Putamen (tissue), 1 donor: ENCODE measurements around the gene ADAMTS13.
A peak's percentile ranks its signal among the peaks of the same experiment; 100 is the strongest.

ENCODE experiments used
- DNase-seq: peaks from one replicate; pipeline ENCODE4 v3.0.0-alpha.2; 2016; ENCODE audit warnings: low spot score

ADAMTS13 gene

DNA sequence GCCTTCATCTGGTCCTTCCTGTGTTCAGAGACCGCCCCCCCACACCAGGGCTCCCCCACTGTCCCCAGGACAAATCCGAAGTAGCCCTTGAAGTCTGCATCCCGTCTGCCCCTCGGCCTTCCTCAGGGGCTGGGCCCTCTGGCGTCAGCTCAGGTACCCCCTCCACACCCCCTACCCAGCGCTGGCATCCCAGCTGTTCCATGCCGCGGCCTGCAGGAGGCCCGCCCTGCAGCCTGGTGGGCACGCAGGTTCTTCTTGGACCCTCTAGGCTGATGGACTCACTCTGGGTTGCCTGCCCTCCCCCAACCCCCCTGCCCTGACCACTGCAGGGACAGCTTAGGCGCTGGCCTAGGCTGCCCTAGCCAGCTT, 50.1 kb downstream of the ADAMTS13 start:
- no peak for DNase-seq

DNA sequence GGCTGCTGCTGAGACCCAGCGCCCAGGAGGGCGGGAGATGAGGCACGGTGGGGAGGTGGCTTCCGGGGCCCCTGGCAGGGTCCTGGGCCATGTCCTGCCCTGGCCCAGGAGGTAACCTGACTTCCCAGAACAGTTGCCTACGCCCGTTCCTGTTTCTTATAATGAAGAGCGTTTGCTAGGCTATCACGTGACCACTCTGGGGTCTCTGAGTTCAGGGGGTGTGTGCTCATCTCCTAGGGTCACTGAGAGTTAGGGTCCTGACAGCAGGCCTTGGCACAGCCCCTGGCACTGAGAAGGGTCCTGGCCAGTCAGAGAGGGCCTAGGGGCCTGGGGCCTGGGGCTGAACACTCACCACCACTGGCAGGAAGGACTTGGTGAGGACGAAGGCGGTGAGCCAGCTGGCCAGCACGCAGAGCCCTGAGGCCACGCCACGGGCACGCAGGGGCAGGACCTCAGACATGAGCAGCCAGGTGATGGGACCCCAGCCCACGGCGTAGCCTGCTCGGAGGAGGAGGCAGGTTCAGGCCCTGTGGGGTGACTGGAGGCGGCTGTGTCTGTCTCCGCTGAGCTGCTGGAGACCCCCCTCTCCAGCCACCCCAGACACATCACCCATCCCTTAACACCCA, 50.7 kb downstream of the ADAMTS13 start:
- no peak for DNase-seq

DNA sequence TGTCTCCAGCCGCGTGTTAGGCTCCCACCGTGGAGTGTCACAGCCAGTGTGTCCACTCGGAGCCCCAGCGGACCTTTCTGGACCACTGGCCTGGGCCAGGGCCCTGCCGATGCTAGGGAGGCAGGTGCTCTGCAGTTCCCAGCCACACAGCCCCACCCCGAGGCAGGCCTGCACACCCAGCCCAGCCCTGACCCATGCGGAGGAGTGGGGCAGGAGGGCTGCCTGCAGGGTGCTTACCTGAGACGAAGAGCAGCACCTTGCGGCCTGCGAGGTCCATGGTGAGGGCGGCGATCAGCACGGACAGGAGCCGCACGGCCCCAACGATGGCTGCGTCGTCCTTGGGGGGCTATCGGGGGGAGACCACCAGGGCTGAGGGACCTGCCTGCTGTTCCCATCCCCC, 51.6 kb downstream of the ADAMTS13 start:
- DNase-seq = no peak

DNA sequence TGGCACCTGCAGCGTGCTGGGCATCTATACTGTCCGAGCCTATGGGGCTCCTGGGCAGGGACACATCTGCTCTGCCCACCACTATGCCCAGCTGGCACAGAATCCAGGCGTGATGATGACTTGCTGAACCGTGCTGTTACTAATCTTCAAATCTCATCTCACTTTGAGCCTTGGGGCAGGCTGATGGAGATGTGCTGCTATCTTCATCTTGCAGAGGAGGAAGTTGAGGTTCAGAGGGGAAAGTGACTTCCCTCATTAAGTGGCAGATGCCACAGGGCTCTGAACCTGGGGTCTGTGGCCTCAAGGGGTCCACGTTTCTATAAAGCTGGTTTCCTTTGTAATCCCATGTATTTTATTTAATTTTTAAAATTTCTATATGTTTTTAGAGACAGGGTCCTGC, 52.0 kb downstream of the ADAMTS13 start:
- no peak for DNase-seq

DNA sequence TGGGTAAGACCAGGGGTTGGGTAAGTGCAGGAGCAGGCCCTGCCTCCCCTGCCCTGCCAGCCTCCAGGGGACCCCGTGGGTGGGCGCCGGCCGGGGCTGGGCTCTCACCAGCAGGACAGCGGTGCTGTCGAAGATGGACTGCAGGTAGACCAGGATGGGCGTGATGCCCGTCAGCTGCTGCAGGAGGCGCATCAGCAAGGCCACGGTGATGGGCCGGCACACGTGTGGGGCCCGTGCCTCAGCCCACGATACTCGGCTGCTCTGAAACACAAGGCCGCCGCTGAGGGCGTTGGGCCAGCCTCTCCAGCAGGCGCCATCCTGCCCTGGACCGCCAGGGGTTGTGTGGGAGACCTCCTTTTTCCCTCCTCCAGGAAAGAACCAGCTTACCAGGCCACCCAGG, 52.7 kb downstream of the ADAMTS13 start:
- DNase-seq = no peak

DNA sequence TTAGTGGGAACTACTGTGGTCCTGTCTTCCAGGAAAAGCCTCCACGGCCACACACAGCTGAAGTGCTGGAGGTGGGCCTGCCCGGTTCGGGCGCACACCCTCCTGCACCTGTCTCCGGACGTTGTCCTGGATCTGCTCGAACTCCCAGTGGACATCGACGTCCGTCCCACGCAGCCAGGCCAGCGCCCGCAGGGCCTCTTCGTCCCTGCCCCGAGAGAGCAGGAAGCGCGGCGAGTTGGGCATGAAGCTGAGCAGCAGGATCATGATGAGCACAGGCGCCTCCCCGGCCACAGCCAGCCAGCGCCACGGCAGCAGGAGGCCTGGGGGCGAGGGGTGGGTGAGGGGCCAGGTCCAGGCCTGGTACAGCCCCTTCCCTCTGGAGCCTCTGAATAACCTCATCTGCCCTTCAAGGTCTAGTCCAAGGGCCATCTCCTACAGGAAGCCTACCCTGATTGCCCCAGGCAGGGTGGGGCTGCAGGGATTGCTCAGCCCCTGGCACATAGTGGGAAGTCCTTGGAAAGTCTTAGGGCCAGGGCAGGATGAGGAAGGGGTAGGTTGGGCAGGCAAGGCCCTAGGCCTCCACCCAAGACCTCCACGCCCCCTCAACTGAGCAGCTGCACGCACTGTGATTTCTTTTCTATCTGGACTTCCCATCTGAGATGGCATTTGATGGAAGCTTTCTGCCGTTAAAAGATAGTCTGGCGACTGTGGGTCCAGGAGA, 53.3 kb downstream of the ADAMTS13 start:
- no peak for DNase-seq

DNA sequence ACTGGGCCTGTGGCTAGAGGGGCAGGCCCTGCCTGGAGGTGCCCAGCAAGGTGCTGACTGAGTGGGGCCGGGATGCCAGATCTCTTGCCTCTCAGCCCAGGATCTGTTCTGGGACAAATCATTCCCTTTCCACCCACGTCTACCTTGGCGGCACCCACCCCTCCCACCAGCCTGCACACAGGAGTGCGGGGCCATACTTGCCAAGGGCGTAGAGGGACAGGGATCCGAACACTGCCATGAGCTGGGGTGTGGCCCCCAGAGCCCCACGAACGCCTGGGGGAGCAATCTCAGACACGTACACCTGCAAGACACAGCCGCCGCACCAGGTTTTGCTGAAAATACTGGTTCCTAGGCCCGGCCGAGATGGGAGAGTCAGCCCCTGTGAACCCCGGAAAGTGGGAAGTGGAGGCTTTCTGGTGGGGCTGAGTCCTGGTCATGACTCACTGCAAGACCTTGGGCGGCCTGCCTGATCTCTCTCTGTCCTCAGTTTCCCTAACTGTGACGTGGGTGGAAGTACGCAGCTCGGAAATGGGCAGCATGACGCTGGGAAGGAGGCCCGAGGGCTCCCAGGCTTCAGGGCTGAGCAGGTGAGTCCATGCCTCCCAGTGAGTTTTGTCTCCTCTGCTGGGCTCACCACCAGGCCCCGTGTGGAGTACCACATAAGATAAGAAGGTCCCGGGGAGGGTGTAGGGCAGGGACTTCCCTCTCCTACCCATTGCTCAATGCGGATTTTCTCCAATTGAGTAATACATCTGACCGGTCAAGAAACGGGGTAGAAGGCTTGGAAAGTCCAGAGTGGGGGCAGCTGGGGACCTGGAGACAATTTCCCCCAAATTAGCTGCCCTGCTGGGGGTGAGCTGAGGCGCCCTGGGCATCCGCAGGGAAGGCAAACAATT, 54.1 kb downstream of the ADAMTS13 start:
- DNase-seq = no peak

DNA sequence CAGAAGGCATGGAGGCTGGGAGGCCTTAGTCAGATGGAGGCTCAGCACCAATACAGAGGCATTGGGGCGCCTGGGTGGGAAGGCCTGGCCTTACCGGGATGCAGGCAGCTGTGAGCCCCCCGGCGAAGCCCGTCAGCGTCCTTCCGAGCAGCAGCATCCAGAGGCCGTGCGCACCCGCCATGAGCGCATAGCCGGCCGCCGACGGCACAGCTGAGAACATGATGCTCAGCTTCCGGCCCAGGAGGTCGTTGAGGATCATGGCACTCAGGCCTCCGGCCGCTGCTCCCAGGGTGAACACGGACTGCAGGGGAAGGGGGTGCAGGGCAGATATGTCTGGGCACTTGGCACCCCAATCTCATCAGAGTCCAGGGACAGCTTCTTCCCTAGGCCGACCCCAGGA, 54.8 kb downstream of the ADAMTS13 start:
- no peak for DNase-seq

DNA sequence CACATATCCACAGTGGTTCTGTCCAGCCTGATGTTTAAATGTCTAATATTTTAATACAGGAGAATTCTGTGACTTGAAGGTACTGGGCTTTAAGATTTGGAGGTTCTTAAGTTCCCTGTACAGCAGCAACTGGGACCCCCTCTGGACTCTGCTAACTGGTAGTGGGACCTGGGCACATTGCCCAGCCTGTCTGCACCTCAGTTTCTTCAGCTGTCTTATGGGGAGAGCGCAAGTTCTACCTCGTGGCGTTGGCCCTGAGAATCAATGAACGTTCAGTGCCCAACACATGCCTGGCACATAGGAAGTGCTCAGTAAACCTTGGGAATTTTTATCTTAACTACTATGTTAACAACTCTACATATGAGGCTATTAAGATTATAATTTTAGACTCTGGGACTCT, 55.3 kb downstream of the ADAMTS13 start:
- no peak for DNase-seq

DNA sequence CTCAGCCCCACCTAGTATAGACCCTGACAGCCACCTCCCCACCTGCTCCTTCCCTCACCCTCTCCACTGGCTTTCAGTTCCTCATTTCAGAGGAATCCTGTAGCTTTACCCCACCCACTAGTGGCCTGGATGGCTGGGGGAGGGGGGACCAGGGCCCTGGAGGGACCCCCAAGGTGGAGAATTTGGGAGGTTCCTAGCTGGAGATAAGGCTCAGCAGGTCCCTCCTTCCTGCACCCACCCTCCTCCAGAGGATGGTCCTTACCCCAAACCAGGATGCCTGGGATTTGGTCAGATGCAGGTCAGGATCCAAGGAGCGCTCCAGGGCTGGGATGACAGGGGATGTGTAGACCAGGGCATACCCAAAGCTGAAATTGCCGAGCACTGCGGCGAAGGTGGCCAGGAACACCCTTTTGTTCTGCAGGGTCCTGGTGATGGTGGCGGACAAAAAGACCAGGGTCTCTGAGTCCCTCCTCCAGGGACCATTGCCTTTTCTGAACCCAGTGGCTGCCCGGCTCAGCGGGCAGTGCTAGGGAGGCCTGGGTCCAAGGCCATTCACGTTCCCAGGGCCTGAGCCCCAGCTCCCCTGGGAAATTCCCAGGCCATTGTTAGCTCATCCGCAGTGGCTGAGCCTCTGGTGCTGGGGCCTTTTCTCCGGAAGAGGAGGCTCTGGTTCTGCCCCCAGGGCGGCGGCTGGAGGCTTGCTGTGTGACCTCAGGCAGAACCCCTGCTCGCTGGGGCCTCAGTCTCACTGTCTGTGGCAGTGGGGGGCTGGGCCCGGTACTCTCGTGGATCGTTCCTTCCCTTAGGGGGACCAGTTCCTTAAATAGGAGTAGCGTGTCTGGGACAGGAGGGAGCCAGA, 56.1 kb downstream of the ADAMTS13 start:
- no peak for DNase-seq

DNA sequence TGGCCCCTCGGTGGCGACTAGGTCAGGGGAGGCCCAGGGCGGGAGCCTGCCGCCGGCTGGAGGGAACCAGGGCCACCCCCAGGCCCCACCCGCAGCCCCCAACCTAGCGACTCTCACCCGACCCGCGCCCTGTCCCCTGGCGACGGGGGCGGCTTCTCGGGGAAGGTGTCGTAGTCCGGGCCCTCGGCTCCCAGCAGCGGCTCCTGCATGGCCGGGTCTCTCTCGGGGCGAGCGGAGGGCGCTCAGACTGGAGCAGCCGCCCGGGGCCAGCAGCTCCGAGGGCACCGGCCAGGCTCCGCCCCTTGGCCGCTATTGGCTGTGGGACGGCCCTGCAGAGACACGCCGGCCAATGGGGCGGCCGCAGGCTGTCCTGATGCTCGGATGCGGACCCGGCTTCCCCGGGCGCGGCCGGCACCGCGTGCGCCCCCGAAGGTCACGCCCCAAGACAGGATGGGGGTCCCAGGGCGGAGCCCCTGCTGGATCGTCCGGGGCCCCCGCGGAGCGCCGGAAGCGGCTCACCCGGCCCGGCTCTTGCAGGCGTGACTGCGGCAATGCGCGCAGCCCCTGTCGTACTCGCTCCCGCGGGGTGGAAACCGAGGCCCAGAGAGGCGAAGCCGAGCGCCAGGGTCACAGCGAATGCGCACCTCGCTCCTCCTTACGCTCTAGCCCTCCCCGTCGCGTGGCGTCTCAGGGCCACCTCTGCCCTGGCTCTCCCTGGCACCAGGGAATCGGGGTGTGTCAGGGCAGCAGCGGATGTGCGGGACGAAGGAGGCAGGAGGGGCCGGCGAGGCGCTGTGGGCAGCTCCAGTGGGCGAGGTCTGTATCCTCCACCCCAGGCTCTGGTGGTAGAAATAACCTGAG, 56.9 kb downstream of the ADAMTS13 start, which contains the start of gene SLC2A6:
Gene SLC2A6, minus strand, starts transcription at position 249 of the 861 bp plus-strand sequence. Its CDS starts 40 bp downstream, at position 209.
- peak; percentile 90 for DNase-seq

DNA sequence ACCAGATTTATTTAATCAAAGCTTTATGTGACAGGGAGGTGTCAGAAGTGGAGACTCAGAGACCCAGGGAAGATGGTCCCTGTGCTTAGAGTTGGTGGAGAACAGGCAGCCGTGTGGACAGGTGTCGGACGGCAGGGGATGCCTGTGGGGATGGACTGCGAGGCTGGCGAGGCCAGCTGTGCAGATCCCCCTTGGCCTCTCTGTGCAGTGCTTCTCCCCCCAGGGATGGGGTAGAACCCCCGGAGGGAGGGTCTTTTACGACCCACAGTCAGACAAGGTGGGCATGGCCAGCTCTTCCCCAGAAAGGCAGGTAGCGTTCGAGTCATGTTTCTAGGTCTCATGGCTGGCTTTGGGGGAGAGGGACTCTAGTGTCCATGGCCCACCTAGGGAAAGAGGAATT, 61.4 kb downstream of the ADAMTS13 start:
- no peak for DNase-seq

DNA sequence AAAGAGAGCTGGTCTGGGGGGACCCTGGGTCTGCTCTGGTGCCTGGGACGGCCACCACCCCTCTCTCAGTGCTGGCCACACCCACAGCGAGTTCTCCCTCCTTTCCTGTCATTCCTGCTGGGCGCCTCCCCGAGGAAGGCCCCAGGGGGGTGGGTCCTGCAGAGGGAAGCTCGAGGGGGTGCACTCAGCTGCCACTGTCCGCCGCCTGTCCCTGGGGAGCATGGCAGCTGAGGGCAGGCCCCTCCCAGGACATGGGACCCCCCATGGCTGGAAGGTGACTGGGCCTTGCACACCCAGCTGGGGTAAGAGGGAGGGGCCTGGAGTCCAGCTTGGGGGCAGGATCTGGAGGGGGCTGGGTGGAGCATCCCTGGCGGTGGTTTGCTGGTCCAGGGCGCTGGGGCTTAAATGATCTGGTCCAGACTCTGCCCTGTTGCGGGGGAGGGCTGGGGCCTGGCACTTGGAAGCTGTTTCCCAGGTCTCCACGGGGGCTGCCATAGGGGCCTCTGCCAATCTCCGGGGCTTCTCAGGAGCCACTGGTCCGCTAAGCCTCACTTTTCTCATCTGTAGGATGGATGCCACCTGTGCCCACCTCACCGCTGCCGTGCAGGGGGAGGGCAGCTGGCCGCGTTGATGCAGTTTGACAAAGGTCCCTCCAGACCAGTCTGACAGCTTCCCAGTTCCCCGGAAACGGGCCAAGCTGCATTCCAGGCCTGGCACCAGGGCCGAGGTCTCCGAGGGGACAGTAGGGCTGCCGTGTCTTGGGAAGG, 62.7 kb downstream of the ADAMTS13 start:
- no peak for DNase-seq

DNA sequence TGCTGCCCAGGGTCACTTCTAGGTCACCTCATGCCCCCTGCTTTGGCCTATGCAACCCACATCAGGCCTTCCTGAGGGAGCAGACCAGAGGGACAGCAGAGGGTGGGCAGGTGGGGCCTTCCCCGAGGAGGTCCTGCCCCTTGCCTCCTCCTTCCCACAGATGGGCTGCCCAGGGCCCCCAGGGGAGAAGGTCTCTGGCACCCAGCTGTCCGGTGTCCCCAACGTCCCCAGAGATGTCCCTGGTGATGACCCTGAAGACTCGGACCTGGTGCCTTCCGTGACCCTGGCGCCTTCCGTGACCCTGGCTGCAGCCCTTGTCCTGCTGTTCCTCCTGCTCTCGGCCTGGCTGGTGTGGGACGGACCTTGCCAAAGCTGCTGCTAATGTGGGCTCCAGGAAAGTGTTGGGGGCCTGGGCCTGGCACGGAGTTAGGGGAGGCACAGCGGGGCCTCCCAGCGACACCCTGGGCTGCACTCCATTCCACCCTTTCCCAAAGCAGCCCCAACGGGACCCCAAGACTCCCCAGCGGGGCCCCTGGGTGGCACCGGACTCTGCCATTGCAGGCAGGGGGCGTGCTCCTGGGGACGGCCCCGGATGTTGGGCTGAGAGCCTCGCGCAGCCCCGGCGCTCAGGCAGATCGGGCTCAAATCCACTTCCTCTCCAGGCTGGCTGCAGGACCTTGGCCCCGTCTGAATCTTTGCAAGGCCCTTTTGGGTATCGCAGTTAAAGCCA, 63.5 kb downstream of the ADAMTS13 start:
- DNase-seq = no peak

DNA sequence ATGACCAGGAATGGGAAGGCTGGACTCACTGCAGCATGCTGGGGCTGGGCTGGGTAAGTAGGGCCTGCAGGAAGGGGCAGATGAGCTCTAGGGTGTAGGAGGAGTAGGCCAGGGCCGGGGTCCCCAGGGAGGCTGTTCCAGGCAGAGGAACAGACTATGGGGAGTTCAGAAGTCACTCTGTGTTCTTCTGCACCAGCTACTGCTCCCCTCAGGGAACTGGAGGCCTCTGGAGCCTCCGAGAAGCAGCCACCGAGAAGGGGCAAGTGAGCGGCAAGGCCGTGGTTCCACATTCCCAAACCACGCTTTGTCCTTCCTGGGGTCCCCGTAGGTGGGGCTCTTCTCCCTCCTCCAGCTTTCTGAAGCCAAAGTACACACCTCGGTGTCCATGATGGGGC, 65.2 kb downstream of the ADAMTS13 start:
- DNase-seq = no peak

DNA sequence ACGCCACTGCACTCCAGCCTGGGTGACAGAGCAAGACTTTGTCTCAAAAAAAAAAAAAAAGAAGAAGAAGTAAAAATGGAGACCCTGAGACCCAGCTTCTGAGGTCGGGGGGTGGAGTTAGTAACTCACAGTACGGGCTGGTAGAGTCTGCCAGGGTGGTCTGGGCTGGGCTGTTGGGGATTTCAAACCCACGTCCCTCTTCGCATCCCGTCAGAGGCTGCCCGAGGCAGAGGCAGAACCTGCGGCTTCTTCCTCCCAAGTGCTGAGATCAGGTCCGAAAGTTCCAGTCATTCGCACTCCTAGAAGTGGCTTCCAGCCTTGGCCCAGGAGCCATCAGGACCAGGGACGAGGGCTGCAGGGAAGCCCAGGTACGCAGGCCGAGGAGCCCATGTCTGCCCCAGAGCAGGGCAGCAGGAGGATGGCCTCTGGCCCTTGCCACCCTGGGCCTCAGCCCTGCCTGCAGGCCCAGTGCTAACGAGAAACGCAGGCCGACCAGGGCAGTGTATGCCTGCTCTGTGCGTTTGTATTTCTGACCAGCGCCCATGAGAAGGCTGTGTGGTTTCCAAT, 66.6 kb downstream of the ADAMTS13 start:
- DNase-seq = no peak

DNA sequence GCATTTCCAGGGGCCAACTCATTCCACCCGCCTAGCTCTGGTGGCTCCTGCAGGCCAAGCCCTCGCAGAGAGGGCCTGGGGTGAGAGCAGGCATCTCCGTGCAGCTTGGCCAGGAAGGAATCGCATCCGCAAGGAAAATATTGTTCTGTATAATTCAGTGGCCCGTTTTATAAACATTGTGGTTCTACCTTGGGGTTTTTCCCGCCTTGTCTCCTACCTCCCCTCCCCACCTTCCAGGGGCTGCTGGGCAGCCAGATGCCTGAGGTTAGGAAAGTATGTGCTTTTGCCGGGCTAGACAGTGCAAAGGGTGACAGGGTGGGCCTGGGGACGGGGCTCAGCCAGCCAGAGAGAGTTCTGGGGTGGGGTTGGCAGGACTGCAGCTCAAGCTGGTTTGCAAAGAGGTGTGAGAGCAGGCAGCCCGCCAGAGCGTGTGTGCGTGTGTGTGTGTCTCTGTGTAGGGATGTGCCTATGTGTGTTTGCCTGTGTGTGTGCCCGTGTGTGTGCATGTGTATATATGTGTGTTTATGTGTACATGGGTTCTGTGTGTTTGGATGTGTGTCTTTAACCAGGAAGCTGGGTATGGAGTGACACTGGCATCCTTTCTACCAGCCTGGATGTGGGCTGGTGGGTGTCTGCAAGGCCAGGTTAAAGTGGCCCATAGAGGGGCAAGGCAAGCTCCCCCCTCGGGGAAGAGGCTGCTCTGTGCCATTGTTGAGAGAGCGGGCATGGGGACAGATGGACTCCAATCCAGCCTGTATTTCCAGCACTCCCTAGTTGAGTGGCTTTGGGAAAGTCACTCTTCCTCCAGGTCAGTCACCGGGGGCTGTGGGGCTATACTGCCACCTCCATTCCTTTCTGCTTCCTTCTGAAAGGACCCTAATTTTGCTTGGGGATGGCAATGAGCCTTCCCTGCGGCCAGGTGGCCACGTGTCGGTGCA, 67.4 kb downstream of the ADAMTS13 start:
- no peak for DNase-seq

DNA sequence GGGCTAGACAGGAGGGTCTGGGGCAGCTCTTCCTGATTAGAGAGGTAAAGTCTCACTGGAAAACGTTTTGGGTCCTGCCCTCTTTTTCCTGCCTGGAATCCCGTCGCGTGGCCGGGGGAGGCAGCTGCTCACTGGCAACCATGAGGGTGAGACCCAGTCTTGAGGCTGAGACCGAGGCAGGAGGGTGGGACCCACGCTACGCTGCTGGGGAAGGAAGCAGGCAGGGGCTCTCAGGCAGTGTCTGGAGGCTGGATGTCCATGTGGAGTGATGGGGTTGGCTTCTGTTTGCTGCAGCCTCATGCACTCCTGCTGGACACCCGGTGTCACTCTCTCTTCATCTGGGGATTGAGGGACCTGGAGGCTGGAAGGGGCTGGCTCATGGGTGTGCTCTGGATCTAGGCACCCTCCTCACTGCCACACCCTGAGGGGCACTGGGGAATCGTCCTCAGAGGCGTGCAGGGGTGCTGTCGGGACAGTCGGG, 68.1 kb downstream of the ADAMTS13 start:
- DNase-seq = no peak
